Activated naive CD4-positive, alpha-beta T cell treated with anti-CD3 and anti-CD28 coated beads, Interleukin-2, amount 10 ng/mL, durations not matched to agents 7 days and 5 days (primary cell): ENCODE measurements around the gene LMOD2.

Experiments
- CTCF ChIA-PET: fragments of 350-600 bp; sonication (Branson Sonifier 250); formaldehyde crosslinking; loops from one replicate; lab custom pipeline; 2021; ENCODE audit warnings: antibody characterized with exemption; lab: Charles Lee
- DNase-seq: peaks from one replicate; pipeline ENCODE4 v3.0.0-alpha.2; 2020
- H3K27ac Mint-ChIP-seq: one replicate; pipeline ENCODE4 v1.8.0; 2021; ENCODE audit warnings: mild to moderate bottlenecking, moderate library complexity, mixed read lengths
- H3K27me3 Mint-ChIP-seq: one replicate; pipeline ENCODE4 v1.8.0; 2021; ENCODE audit warnings: mild to moderate bottlenecking, mixed read lengths
- H3K36me3 Mint-ChIP-seq: one replicate; pipeline ENCODE4 v1.8.0; 2021; ENCODE audit warnings: mixed read lengths
- H3K4me1 Mint-ChIP-seq: one replicate; pipeline ENCODE4 v1.8.0; 2021; ENCODE audit warnings: mixed read lengths
- H3K4me3 Mint-ChIP-seq: one replicate; pipeline ENCODE4 v1.8.0; 2021; ENCODE audit warnings: mild to moderate bottlenecking, moderate library complexity, mixed read lengths
- H3K9me3 Mint-ChIP-seq: one replicate; pipeline ENCODE4 v1.8.0; 2021; ENCODE audit warnings: mixed read lengths

The LMOD2 gene

GRCh38 chr7:123655614-123656013 lies at the start of gene LMOD2:
LMOD2 (plus strand) TSS chr7:123655866; CDS start chr7:123655964, 98 bp downstream.
- no peak for DNase-seq
- no peak within 1 kb of the TSS for H3K4me3 Mint-ChIP-seq
- H3K27me3 Mint-ChIP-seq: peaks cover 12% of the 10 kb centered on the region
- H3K4me1 Mint-ChIP-seq: no peaks in the 10 kb centered on the region
- no peaks in the 10 kb centered on the region for H3K36me3 Mint-ChIP-seq
- H3K9me3 Mint-ChIP-seq: no peaks in the 10 kb centered on the region
- CTCF ChIA-PET: no interaction called here
- no peak within 1 kb of the TSS for H3K27ac Mint-ChIP-seq

GRCh38 chr7:123607423-123607975 lies 48.2 kb upstream of the LMOD2 start:
- Mint-ChIP-seq H3K9me3 (no peaks in the 10 kb centered on the region), H3K4me1 (no peaks in the 10 kb centered on the region), H3K4me3 (no peak overlapping the region), H3K36me3 (no peaks in the 10 kb centered on the region), H3K27me3 (no peaks in the 10 kb centered on the region), H3K27ac (no peak overlapping the region)
- no peak for DNase-seq
- CTCF ChIA-PET: interaction anchor here (0.7 kb wide), 1 partner anchor 17 kb away, joined by 4 read pairs; no protein-coding TSS in a partner anchor

GRCh38 chr7:123608991-123609882 lies 46.4 kb upstream of the LMOD2 start:
- CTCF ChIA-PET: no interaction called here
- Mint-ChIP-seq H3K9me3 (no peaks in the 10 kb centered on the region), H3K4me3 (no peak overlapping the region), H3K4me1 (no peaks in the 10 kb centered on the region), H3K27me3 (no peaks in the 10 kb centered on the region), H3K27ac (no peak overlapping the region), H3K36me3 (no peaks in the 10 kb centered on the region)
- DNase-seq: no peak

- H3K27ac Mint-ChIP-seq: no peak overlapping the region
- H3K36me3 Mint-ChIP-seq: no peaks in the 10 kb centered on the region
- no peaks in the 10 kb centered on the region for H3K9me3 Mint-ChIP-seq
- no peak overlapping the region for H3K4me3 Mint-ChIP-seq
- no peaks in the 10 kb centered on the region for H3K27me3 Mint-ChIP-seq
- H3K4me1 Mint-ChIP-seq: no peaks in the 10 kb centered on the region
- no peak for DNase-seq
- CTCF ChIA-PET: no interaction called here
These were observed 45.8 kb upstream of the LMOD2 start for GRCh38 chr7:123609883-123610239.

- no peaks in the 10 kb centered on the region for H3K4me1 Mint-ChIP-seq
- H3K4me3 Mint-ChIP-seq: no peak overlapping the region
- no peaks in the 10 kb centered on the region for H3K36me3 Mint-ChIP-seq
- CTCF ChIA-PET: no interaction called here
- DNase-seq: no peak
- H3K27me3 Mint-ChIP-seq: no peaks in the 10 kb centered on the region
- no peaks in the 10 kb centered on the region for H3K9me3 Mint-ChIP-seq
- no peak overlapping the region for H3K27ac Mint-ChIP-seq
These were observed 43.6 kb upstream of the LMOD2 start for GRCh38 chr7:123612024-123612423.

- Mint-ChIP-seq H3K4me1 (no peaks in the 10 kb centered on the region), H3K9me3 (no peaks in the 10 kb centered on the region), H3K27ac (no peak overlapping the region), H3K4me3 (no peak overlapping the region), H3K27me3 (no peaks in the 10 kb centered on the region), H3K36me3 (no peaks in the 10 kb centered on the region)
- CTCF ChIA-PET: interaction anchor here (2.2 kb wide), 1 partner anchor 8 kb away, joined by 7 read pairs; no protein-coding TSS in a partner anchor
- no peak for DNase-seq
These were observed 40.3 kb upstream of the LMOD2 start for GRCh38 chr7:123615344-123615743.

GRCh38 chr7:123616223-123616622 lies 39.4 kb upstream of the LMOD2 start:
- H3K27me3 Mint-ChIP-seq: no peaks in the 10 kb centered on the region
- DNase-seq: no peak
- CTCF ChIA-PET: interaction anchor here (2.2 kb wide), 1 partner anchor 8 kb away, joined by 7 read pairs; no protein-coding TSS in a partner anchor

GRCh38 chr7:123621707-123622106 lies 34.0 kb upstream of the LMOD2 start:
- Mint-ChIP-seq H3K9me3 (no peaks in the 10 kb centered on the region), H3K27ac (no peak overlapping the region), H3K27me3 (no peaks in the 10 kb centered on the region), H3K4me1 (no peaks in the 10 kb centered on the region), H3K36me3 (no peaks in the 10 kb centered on the region), H3K4me3 (no peak overlapping the region)
- CTCF ChIA-PET: no interaction called here
- no peak for DNase-seq

More at GRCh38 chr7:123616223-123616622, 39.4 kb upstream of the LMOD2 start:
- Mint-ChIP-seq H3K9me3 (no peaks in the 10 kb centered on the region), H3K36me3 (no peaks in the 10 kb centered on the region), H3K27ac (no peak overlapping the region), H3K4me3 (no peak overlapping the region), H3K4me1 (no peaks in the 10 kb centered on the region)

GRCh38 chr7:123622660-123623386 lies 32.8 kb upstream of the LMOD2 start:
- no peak overlapping the region for H3K4me3 Mint-ChIP-seq
- DNase-seq: no peak
- H3K36me3 Mint-ChIP-seq: no peaks in the 10 kb centered on the region
- no peak overlapping the region for H3K27ac Mint-ChIP-seq
- CTCF ChIA-PET: interaction anchor here (2.3 kb wide), 1 partner anchor 249 kb away, joined by 7 read pairs; no protein-coding TSS in a partner anchor
- no peaks in the 10 kb centered on the region for H3K27me3 Mint-ChIP-seq
- H3K4me1 Mint-ChIP-seq: no peaks in the 10 kb centered on the region
- no peaks in the 10 kb centered on the region for H3K9me3 Mint-ChIP-seq

GRCh38 chr7:123624527-123625183 lies 31.0 kb upstream of the LMOD2 start:
- Mint-ChIP-seq H3K27me3 (no peaks in the 10 kb centered on the region), H3K36me3 (no peaks in the 10 kb centered on the region), H3K4me1 (no peaks in the 10 kb centered on the region), H3K4me3 (no peak overlapping the region), H3K27ac (no peak overlapping the region), H3K9me3 (no peaks in the 10 kb centered on the region)
- CTCF ChIA-PET: interaction anchor here (0.6 to 2.3 kb wide), 13 partner anchors 10 to 255 kb away, joined by 3 to 7 read pairs (median 3); partner anchors contain the start of gene ASB15
- DNase-seq: peak; percentile 79

- no peaks in the 10 kb centered on the region for H3K36me3 Mint-ChIP-seq
These were observed 30.4 kb upstream of the LMOD2 start for GRCh38 chr7:123625254-123625653.

GRCh38 chr7:123627851-123628250 lies 27.8 kb upstream of the LMOD2 start:
- CTCF ChIA-PET: no interaction called here
- no peaks in the 10 kb centered on the region for H3K36me3 Mint-ChIP-seq
- H3K27ac Mint-ChIP-seq: no peak overlapping the region
- H3K9me3 Mint-ChIP-seq: no peaks in the 10 kb centered on the region
- no peak overlapping the region for H3K4me3 Mint-ChIP-seq
- no peaks in the 10 kb centered on the region for H3K4me1 Mint-ChIP-seq
- no peaks in the 10 kb centered on the region for H3K27me3 Mint-ChIP-seq
- no peak for DNase-seq

More at GRCh38 chr7:123625254-123625653, 30.4 kb upstream of the LMOD2 start:
- H3K4me3 Mint-ChIP-seq: no peak overlapping the region
- H3K27me3 Mint-ChIP-seq: no peaks in the 10 kb centered on the region
- no peak overlapping the region for H3K27ac Mint-ChIP-seq
- no peak for DNase-seq
- CTCF ChIA-PET: interaction anchor here (0.6 to 2.3 kb wide), 5 partner anchors 9 to 254 kb away, joined by 3 to 7 read pairs (median 5); no protein-coding TSS in a partner anchor
- H3K4me1 Mint-ChIP-seq: no peaks in the 10 kb centered on the region
- H3K9me3 Mint-ChIP-seq: no peaks in the 10 kb centered on the region

GRCh38 chr7:123628829-123629228 lies 26.8 kb upstream of the LMOD2 start:
- H3K27ac Mint-ChIP-seq: no peak overlapping the region
- CTCF ChIA-PET: no interaction called here
- H3K9me3 Mint-ChIP-seq: no peaks in the 10 kb centered on the region
- no peak for DNase-seq
- no peaks in the 10 kb centered on the region for H3K36me3 Mint-ChIP-seq
- no peak overlapping the region for H3K4me3 Mint-ChIP-seq
- H3K4me1 Mint-ChIP-seq: no peaks in the 10 kb centered on the region
- H3K27me3 Mint-ChIP-seq: no peaks in the 10 kb centered on the region

- H3K9me3 Mint-ChIP-seq: no peaks in the 10 kb centered on the region
- H3K27me3 Mint-ChIP-seq: no peaks in the 10 kb centered on the region
- CTCF ChIA-PET: no interaction called here
- no peak for DNase-seq
- no peaks in the 10 kb centered on the region for H3K4me1 Mint-ChIP-seq
- no peaks in the 10 kb centered on the region for H3K36me3 Mint-ChIP-seq
- H3K27ac Mint-ChIP-seq: no peak overlapping the region
- no peak overlapping the region for H3K4me3 Mint-ChIP-seq
These were observed 26.4 kb upstream of the LMOD2 start for GRCh38 chr7:123629281-123629680.
